ENCODE data around the gene SEZ6. TPM values are rescaled to one million over a fixed set of nuclear protein-coding genes. Genes with fewer than 3 reads are reported as not detected.

Gene SEZ6
- total RNA-seq, 1 experiment from 2014 or later: 2.6 TPM

DNA sequence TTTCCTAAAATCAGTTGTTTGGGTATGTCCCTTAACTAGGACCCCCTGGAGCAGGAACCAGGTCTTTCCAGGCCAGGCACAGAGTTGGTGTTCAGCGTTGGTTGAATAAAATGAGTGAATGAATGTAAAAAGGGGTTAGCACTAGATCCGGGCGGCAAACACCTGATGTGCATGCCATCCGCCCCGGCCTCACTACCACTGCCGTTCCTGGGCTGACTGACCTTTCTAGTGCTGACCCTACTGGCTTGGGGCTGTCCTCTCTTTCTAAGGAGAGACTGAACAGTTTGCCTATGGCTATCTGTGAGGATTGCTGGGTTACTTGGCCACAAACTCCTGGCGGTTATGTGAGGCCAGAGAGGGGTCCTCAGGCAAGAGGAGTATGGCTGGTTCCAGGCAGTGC, 44.4 kb downstream of the SEZ6 start:
- TF ChIP-seq, protein P1, sequence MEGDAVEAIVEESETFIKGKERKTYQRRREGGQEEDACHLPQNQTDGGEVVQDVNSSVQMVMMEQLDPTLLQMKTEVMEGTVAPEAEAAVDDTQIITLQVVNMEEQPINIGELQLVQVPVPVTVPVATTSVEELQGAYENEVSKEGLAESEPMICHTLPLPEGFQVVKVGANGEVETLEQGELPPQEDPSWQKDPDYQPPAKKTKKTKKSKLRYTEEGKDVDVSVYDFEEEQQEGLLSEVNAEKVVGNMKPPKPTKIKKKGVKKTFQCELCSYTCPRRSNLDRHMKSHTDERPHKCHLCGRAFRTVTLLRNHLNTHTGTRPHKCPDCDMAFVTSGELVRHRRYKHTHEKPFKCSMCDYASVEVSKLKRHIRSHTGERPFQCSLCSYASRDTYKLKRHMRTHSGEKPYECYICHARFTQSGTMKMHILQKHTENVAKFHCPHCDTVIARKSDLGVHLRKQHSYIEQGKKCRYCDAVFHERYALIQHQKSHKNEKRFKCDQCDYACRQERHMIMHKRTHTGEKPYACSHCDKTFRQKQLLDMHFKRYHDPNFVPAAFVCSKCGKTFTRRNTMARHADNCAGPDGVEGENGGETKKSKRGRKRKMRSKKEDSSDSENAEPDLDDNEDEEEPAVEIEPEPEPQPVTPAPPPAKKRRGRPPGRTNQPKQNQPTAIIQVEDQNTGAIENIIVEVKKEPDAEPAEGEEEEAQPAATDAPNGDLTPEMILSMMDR (conservative IDR thresholded peaks at IDR 0.05; ENCODE audit: low read depth, low read length): no peak
- TF ChIP-seq EZH2 (IDR thresholded peaks at IDR 0.05; ENCODE audit: borderline replicate concordance, low read depth, low read length, poor library complexity, severe bottlenecking): no peak
- Histone ChIP-seq H3K27me3 (replicated peaks; ENCODE audit: insufficient read depth, low read depth, low read length, poor library complexity) (no peaks in the 10 kb centered on the region), H3K9me3 (ENCODE audit: low read depth, low read length, poor library complexity, severe bottlenecking) (no peaks in the 10 kb centered on the region), H3K4me1 (ENCODE audit: insufficient read depth, low read length, poor library complexity, severe bottlenecking) (peaks cover 5% of the 10 kb centered on the region), H3K36me3 (ENCODE audit: insufficient read depth, low read length, poor library complexity, severe bottlenecking) (no peaks in the 10 kb centered on the region), H3K27ac (ENCODE audit: low read depth, low read length, poor library complexity, severe bottlenecking) (no peak overlapping the region), H3K4me3 (ENCODE audit: low read depth, low read length, poor library complexity, severe bottlenecking) (no peak overlapping the region)
- intact Hi-C loops (cut with micrococcal nuclease; ENCODE audit: unreplicated experiment): loop anchor here (10.0 kb wide), 1 partner anchor 263 kb away; no protein-coding TSS in a partner anchor
- no peak for DNase-seq (ENCODE audit: low spot score)
- no TSS peak for BruUV-seq (replicated peaks)
- ChIA-PET CTCF (interaction anchor here (1.1 to 1.3 kb wide), 2 partner anchors 155 to 156 kb away, joined by 4 to 5 read pairs; no protein-coding TSS in a partner anchor), POLR2A (ENCODE audit: low non-redundant PET) (no interaction called here)

DNA sequence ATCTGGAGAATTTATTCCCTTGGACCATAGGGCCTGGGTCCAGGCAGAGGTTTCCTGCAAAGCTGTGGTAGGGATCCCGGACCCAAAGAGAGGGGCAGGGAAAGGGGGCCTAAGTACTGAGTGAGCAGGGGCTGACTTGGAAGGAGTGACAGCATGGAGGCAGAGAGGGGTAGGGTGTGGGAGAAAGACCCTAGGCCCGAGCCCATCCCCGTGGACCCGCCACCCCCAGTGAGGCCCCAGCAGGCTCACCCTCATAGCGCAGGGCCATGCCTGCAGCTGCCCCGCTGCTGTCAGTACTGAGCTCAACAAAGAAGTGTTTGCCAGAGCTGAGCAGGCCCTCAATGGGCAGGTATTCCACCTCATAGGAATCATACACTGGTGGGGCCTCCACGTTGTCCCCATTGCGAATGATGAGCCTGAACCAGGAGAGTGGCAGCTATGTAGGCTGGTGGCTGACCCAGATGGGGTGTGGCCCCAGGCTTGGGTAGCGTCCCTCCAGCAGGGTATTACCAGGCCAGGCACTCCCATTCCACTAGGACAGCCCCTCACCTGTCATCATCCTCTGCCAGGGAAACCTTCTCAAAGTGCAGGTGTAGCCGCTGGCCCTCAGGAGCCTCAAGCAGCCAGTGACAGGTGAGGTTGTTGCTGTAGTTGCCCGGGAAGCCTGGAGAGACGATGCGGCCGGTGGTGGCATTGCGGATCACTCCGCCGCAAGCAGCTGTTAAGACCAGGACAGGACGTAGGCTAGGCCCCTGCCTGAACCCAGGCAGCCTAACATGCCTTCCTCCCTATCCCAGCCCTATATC, 45.4 kb downstream of the SEZ6 start:
- Histone ChIP-seq H3K36me3 (ENCODE audit: insufficient read depth, low read length, poor library complexity, severe bottlenecking) (no peaks in the 10 kb centered on the region), H3K9me3 (ENCODE audit: low read depth, low read length, poor library complexity, severe bottlenecking) (no peaks in the 10 kb centered on the region), H3K4me1 (ENCODE audit: insufficient read depth, low read length, poor library complexity, severe bottlenecking) (peaks cover 1% of the 10 kb centered on the region), H3K27ac (ENCODE audit: low read depth, low read length, poor library complexity, severe bottlenecking) (no peak overlapping the region), H3K27me3 (replicated peaks; ENCODE audit: insufficient read depth, low read depth, low read length, poor library complexity) (no peaks in the 10 kb centered on the region), H3K4me3 (ENCODE audit: low read depth, low read length, poor library complexity, severe bottlenecking) (no peak overlapping the region)
- CTCF ChIA-PET: no interaction called here
- DNase-seq (ENCODE audit: low spot score): no peak
- TF ChIP-seq EZH2 (IDR thresholded peaks at IDR 0.05; ENCODE audit: borderline replicate concordance, low read depth, low read length, poor library complexity, severe bottlenecking): no peak
- TF ChIP-seq, protein P1 (conservative IDR thresholded peaks at IDR 0.05; ENCODE audit: low read depth, low read length): no peak
- BruUV-seq (replicated peaks): no TSS peak
- intact Hi-C loops (cut with micrococcal nuclease; ENCODE audit: unreplicated experiment): loop anchor here (10.0 kb wide), 1 partner anchor 264 kb away; no protein-coding TSS in a partner anchor
- POLR2A ChIA-PET (ENCODE audit: low non-redundant PET): no interaction called here

DNA sequence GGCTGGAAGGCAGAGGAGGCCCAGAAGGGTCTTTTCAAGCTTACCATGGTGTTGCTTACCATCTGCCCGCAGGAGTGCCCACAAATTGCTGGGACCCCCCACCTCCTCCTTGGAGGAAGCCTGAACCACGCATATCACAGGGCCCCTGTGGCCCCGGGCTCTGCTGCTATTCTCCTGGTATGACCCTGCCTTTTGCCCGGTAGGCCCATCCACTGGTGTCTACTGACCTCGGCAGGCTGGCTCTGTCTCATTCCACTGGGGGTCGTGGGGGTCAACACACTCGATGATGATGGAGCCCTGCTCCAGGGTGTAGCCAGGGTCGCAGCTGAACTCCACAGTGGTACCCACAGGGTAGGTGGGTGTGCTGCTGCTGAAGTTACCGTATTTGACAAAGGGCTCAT, 46.4 kb downstream of the SEZ6 start:
- TF ChIP-seq, protein P1 (conservative IDR thresholded peaks at IDR 0.05; ENCODE audit: low read depth, low read length): no peak
- TF ChIP-seq EZH2 (IDR thresholded peaks at IDR 0.05; ENCODE audit: borderline replicate concordance, low read depth, low read length, poor library complexity, severe bottlenecking): no peak
- BruUV-seq (replicated peaks): no TSS peak
- Histone ChIP-seq H3K4me1 (ENCODE audit: insufficient read depth, low read length, poor library complexity, severe bottlenecking) (no peaks in the 10 kb centered on the region), H3K27me3 (replicated peaks; ENCODE audit: insufficient read depth, low read depth, low read length, poor library complexity) (no peaks in the 10 kb centered on the region), H3K36me3 (ENCODE audit: insufficient read depth, low read length, poor library complexity, severe bottlenecking) (no peaks in the 10 kb centered on the region), H3K4me3 (ENCODE audit: low read depth, low read length, poor library complexity, severe bottlenecking) (no peak overlapping the region), H3K9me3 (ENCODE audit: low read depth, low read length, poor library complexity, severe bottlenecking) (no peaks in the 10 kb centered on the region), H3K27ac (ENCODE audit: low read depth, low read length, poor library complexity, severe bottlenecking) (no peak overlapping the region)
- POLR2A ChIA-PET (ENCODE audit: low non-redundant PET): interaction anchor here (0.6 kb wide), 1 partner anchor 43 kb away, joined by 8 read pairs; no protein-coding TSS in a partner anchor
- intact Hi-C loops (cut with micrococcal nuclease; ENCODE audit: unreplicated experiment): no loop called here
- no peak for DNase-seq (ENCODE audit: low spot score)
- CTCF ChIA-PET: no interaction called here
